Jurkat, Clone E6-1 (cell line): ENCODE results near the gene PNMA8A.

ENCODE experiments used
- DNase-seq: peaks from one replicate; pipeline ENCODE4 v3.0.0-alpha.2; 2011; ENCODE audit warnings: low read depth, low spot score
- H3K4me3 ChIP-seq: 2 replicates; pipeline ENCODE4 v1.5.1; 2011; ENCODE audit warnings: mild to moderate bottlenecking, low read length, control low read depth, moderate library complexity

Gene PNMA8A

GRCh38 chr19:46474211-46474610 is 2.8 kb upstream of the PNMA8A start:
- DNase-seq, result no peak
- no peak overlapping the region for H3K4me3 ChIP-seq

DNA sequence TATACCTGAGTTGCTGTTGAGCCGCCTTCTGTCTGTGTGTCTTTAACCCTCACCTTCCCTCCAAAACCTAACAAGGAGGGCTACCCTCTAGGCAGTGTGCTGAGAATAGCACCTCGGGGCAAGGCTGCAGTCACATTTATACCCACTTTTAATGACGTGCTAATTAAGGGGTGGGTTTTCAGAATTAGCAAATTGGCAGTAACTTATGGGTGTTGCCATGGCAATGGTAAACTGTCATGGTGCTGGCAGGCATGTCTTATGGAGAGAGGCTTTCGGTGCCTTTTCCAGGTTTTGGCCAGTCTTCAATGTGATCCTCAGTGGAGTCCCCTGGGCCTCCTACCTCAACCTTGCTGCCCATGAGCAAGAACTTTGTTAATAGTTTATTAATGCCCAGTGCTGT is 1.2 kb upstream of the PNMA8A start:
- H3K4me3 ChIP-seq, result no peak overlapping the region
- no peak for DNase-seq

DNA sequence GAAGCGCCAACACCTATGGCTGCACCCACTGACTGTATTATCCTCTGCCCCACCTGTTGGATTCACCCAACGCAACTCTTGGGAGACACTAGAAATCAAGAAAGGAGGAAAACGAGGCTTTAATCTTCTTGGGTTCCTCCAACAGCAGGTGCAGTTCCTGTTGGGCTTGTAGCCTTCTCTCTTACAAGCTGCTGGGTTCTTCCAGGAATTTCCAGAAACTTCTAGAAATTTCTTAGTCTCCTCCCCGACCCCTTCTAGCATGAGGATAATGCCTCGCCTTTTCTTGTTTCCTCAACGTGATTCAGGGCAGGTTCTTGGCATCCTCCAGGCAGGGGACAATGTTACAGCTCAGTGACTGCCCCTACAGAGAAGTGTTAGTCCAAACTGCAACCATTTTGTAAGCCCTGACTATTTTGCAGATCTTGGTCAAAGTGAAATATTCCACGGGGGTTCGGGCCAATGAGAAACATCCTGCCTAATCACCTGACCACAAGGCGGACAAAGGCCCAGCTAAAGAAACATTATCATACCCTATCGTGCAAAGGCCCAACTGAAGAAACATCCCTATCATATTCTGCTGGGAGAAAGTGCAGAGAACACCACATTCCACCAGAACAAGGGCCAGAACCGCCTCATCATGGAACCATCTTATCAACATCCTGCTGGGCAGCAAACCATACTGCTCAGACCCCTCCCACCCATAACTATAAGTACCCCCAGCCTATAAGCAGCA is 614 bp upstream of the PNMA8A start:
- DNase-seq, result no peak
- H3K4me3 ChIP-seq, result peak overlapping the region; percentile 65

DNA sequence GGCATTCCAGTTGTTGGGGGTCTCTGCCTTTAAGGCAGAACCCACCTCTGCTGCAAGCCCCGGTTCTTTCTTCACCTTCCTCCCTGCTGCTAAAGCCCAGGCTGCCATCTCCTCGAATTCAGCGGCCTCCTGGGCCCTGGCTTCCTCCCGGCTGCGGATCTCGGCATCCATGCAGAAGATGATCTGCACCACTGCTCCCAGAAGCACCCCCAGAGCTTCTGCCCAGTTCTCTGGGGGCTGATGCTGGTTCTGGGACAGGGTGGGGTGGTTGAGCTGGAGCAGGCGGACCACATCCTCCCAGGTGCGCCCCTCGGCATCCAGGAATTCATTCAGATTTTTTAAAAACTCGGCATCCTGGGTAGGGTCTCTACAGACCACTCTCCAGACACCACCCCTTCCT is 987 bp downstream of the PNMA8A start:
- DNase-seq, result no peak
- H3K4me3 ChIP-seq, result peak overlapping the region; percentile 65

DNA sequence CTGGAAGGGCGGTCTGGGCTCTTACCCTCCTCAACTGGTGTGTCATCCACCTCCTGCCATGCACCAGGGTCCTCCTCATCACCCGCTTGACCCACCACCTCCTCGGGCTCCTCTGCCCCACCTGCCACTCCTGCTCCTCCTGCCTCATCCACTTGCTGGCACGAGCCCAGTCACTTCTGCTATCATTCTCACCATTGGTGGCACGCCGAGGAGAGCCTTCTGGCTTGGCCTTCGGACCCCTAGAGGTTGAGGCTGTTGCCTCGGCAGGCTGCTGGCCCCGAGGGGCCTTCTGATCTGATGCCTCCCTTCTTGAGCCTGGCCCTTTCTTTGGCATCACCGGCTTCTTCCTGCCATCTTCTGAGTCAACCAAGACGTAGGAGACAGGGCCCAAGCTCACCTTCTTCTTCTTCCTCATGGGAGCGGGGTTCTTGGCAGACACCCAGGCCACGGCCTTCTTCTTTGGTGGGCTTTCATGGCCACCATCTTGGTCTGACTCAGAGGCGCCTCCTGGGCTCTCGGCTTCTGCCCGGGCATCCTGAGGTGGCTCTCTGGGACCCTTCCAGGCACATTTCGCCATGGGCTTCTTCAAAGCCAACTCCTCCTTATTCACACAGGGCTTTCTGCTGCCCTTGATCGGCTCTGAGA is 1.7 kb downstream of the PNMA8A start:
- no peak for DNase-seq
- H3K4me3 ChIP-seq, result no peak overlapping the region

DNA sequence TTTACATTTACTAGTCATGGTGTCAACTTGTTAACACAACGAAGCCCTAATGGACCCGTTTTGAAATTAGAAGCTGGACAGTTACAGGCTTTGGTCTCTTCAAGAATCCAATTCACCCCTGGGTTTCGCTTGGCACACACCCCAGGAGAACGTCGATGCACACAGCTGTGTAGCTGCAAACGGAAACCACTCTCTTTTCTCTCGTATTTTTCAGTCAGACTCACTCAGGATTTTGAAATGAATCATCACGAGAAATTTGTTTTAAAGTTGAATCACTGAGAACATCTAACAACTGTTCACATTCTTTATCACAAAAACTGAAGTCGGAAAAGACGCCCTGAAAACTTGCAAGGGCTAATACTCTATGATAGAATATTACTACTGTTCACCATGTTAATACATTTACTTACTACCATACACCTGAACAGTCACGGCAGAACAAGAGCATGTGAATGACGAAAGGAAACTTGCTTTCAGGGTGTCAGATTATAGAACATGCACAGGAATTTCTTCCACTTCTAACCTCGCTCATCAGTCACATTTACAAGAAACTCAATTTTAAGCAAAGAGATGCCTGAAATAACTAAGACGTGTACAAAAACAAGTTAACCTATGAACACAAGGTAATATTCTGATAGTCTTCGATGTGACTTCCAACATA is 4.7 kb downstream of the PNMA8A start:
- H3K4me3 ChIP-seq, result no peak overlapping the region
- DNase-seq, result no peak

DNA sequence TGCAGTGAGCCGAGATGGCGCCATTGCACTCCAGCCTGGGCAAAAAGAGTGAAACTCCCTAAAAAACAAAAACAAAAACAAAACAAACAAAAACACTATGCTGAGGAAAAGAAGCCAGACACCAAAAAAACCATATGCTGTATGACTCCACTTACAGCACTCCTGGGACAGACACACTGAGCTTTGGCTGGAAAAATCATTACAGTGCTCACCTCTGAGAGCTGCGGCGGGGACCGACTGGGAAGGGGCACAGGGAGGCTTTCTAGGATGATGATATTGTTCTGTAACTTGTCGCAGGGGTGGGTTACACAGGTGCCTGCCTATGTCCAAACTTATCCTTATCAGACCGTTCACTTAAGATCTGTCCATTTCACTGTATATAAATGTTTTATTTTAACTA is 7.8 kb downstream of the PNMA8A start:
- H3K4me3 ChIP-seq, result no peak overlapping the region
- DNase-seq, result no peak

GRCh38 chr19:46461537-46461936 is 9.8 kb downstream of the PNMA8A start:
- DNase-seq, result no peak

DNA sequence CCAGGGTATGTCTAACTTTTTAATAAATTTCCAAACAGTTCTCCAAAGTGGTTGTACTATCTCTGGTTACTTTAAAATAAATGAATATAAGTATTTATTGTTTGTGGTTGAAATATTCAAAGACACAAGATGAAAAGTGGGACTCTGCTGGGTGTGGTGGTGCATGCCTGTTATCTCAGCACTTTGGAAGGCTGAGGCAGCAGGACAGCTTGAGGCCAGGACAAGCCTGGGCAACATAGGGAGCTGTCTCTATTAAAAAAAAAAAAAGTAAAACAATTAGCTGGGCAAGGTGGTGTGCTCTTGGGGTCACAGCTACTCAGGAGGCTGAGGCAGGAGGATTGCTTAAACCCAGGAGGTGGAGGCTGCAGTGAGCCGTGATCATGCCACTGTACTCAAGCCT is 10.4 kb downstream of the PNMA8A start:
- no peak overlapping the region for H3K4me3 ChIP-seq
- DNase-seq, result no peak

More at GRCh38 chr19:46461537-46461936, 9.8 kb downstream of the PNMA8A start:
- no peak overlapping the region for H3K4me3 ChIP-seq

DNA sequence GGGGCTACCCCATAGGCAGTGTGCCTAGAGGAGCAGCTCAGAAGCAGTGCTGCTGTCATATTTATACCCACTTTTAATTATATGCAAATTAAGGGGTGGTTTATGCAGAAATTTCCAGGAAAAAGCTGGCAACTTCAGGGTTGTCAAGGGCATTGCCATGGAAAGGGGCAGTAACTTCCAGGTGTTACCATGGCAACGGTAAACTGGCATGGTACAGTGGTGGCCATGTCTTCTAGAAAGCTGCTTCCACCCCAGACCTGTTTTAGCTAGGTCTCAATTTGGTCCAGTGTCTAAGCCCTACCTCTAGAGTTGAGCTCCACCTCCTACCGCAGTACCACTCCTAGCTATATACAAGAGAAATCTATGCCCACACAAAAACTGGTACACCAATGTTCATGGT is 11.3 kb downstream of the PNMA8A start:
- H3K4me3 ChIP-seq, result no peak overlapping the region
- no peak for DNase-seq

DNA sequence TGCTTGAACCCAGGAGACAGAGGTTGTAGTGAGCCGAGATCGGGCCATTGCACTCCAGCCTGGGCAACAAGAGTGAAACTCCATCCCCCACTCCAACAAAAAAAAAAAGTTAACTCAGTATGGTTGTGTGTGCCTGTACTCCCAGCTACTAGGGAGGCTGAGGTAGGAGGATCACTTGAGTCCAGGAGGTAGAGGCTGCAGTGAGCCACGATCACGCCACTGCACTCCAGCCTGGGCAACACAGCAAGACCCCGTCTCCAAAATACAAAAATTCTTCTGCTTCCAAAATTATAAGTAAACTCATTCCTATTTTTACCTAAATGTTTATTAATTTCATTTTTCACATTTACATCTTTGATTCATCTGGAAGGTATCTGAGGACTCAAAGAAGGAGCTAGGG is 14.4 kb downstream of the PNMA8A start:
- H3K4me3 ChIP-seq, result no peak overlapping the region
- no peak for DNase-seq

DNA sequence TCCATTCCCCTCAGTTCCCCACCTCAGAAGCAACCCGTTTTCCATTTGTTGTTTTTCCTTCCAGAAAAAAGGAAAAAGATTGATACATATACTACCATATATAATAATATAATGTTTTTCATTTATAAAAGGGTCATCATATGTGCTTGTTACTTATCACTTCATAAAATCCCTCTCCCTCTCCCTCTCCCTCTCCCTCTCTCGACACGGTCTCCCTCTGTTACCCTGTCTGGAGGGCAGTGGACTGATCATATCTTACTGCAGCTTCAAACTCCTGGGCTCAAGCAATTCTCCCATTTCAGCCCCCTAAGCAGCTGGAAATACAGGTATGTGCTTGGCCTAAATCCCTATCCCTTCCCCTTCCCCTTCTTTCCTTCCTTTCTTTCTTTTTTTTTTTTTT is 17.1 kb downstream of the PNMA8A start:
- DNase-seq, result no peak
- H3K4me3 ChIP-seq, result no peak overlapping the region

- no peak overlapping the region for H3K4me3 ChIP-seq
- no peak for DNase-seq
Observed at GRCh38 chr19:46453661-46454060, 17.7 kb downstream of the PNMA8A start.

- no peak for DNase-seq
- no peak overlapping the region for H3K4me3 ChIP-seq
Observed at GRCh38 chr19:46452186-46452585, 19.2 kb downstream of the PNMA8A start.

- no peak overlapping the region for H3K4me3 ChIP-seq
- DNase-seq, result no peak
Observed at GRCh38 chr19:46451352-46451751, 20.0 kb downstream of the PNMA8A start.

DNA sequence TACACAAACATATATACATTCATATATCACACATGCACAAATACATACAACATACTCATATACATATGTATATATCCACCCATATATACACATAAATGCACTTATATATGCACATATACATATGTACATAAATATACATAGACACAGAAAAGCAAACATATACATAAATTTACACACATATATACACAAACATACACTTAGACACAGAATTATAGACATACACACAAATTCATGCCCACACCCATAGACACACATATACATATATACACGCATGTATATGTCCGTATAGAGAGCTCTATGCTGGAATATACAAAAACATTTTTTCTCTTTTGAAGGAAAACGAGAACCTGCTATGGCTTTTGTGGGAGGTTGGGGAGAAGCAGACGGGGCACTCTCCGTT is 20.6 kb downstream of the PNMA8A start:
- DNase-seq, result no peak
- no peak overlapping the region for H3K4me3 ChIP-seq

GRCh38 chr19:46449228-46449627 is 22.1 kb downstream of the PNMA8A start:
- no peak for DNase-seq

DNA sequence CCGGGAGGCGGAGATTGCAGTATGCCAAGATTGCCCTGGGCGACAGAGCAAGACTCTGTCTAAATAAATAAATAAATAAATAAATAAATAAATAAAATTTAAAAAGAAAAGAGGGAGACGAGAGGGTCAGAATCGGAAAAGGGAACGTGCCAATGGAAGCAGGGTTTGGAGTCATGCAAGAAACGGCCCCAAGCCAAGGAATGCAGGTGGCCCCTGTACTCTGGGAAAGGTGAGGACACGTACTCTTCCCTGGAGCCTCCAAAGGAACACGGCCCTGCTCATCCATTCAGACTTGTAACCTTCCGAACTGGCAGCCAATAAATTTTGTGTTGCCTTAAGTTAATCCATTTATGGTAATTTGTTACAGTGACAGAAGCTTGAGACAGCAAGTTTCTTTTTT is 22.8 kb downstream of the PNMA8A start:
- no peak for DNase-seq

More at GRCh38 chr19:46449228-46449627, 22.1 kb downstream of the PNMA8A start:
- H3K4me3 ChIP-seq, result no peak overlapping the region

DNA sequence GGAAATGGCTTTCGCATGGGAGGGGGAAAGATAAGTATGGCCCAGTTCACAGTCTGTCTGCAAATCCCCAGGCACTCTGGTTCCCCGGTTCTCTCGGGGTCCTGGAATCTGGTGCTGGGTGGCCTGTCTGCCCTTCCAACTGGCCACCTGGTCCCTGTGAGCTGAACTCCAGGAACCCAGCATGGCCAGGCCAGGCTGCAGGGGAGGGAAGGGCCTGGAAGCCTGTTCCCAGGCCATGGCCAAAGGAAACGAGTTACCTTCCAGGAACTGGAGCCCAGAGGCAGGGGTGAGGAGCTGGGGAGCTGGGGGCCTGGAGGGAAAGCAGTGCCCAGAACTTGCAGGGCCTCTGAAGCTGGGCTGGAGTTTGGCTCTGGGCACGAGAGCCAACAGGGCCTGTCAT is 23.5 kb downstream of the PNMA8A start:
- no peak overlapping the region for H3K4me3 ChIP-seq
- no peak for DNase-seq

More for the DNA sequence above, 22.8 kb downstream of the PNMA8A start:
- H3K4me3 ChIP-seq, result no peak overlapping the region

GRCh38 chr19:46447006-46447405 is 24.4 kb downstream of the PNMA8A start:
- no peak for DNase-seq
- H3K4me3 ChIP-seq, result no peak overlapping the region
